Activated CD8-positive, alpha-beta memory T cell treated with anti-CD3 and anti-CD28 coated beads, Interleukin-2, amount 50 U/mL, for 48 hours (primary cell): ENCODE data around the gene MTCH1.
"Not testable (repeated sequence)": the region's sequence is repeated elsewhere in the genome, so short reads cannot be mapped to it uniquely, and the experiment has no call there.

ENCODE experiments used
- DNase-seq: peaks from one replicate; pipeline ENCODE4 v3.0.0-alpha.2; 2020

Gene MTCH1

DNA sequence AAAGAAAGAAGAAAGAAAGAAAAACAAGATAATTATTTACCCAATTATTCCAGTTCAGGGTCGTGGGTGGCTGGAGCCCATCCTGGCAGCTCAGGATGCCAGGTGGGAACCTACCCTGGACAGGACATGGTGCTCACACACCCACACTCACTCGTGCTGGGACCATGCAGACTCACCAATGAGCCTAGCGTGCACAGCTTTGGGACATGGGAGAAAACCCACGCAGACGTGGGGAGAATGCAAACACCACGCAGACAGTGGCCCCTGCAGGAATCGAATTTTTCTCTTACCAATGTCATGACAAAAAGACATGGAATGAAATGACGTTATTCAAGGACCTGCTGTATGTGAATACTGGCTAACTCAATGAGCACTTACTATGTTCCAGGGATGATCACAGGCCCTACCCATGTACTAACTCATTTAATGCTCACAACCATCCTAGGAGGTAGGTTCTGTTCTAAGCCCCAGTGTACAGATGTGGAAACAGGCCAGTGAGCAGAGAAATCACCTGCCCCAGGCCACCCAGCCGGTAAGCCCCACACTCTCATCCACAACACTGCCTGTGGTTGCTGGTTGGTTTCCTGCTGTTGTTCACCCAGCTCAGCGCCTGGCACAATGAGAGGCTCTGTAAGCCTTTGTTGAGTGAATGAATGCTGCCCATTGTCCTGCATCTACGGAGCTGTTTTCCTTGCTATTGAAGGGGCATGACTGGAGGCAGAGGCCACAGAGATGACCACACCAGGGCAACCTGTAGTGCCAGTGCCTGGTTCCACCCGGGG, 38.2 kb downstream of the MTCH1 start:
- peak; percentile 52 for DNase-seq

DNA sequence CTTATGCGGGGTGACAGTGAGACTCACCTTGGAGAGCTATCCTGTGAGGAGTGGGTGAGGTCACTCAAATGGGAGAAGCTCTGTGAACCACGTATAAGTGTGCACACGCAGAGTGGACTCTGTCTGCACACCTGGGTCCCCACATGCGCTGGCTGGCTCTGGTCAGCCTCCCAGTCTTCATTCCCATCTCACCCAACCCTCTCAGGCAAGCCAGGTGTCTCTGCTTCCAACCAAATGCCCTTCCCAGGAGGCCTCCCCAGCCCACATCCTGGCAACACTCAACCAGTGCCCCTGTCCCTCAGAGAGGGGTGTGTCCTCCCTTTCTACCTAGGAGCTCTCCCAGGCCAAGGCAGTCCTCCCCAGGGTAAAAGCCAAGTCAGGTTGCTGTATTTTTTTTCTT, 39.5 kb downstream of the MTCH1 start:
- peak; percentile 44 for DNase-seq

DNA sequence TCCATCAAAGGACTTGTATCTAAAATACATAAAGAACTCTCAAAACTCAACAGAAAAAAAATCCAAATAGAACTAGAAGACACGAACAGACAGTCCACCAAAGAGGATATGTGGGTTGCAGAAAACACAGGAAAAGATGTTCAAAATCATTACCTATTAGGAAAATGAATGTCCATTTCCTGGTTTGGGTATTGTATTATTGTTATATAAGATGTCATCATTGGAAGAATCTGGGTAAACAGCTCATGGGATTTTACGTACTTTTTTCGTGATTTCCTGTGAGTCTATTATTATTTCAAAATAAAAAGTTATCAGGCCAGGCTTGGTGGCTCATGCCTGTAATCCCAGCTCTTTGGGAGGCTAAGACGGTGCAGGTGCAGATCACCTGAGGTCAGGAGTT, 40.7 kb downstream of the MTCH1 start:
- peak; percentile 0 for DNase-seq

DNA sequence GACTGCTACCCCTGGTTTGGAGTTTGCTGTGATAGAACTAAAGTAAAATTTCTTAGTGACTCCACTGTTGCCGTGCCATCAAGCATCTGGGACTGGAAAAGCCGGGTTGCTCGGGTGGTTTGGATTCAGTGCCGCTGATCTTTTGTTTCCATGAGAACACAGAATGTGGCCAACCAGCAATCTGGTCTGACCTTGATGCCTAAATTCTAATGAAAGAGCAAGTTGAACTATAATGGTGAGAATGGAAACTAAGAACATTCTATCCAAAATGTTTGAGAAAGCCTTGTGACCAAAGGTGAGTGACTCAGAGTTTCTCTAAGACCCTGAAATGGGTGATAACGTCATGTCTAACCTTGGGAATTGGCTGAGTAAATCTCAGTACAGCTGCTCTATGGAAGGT, 41.3 kb downstream of the MTCH1 start:
- peak; percentile 39 for DNase-seq

- DNase-seq: peak; percentile 3
Observed at GRCh38 chr6:36942329-36942728, 43.7 kb downstream of the MTCH1 start.

DNA sequence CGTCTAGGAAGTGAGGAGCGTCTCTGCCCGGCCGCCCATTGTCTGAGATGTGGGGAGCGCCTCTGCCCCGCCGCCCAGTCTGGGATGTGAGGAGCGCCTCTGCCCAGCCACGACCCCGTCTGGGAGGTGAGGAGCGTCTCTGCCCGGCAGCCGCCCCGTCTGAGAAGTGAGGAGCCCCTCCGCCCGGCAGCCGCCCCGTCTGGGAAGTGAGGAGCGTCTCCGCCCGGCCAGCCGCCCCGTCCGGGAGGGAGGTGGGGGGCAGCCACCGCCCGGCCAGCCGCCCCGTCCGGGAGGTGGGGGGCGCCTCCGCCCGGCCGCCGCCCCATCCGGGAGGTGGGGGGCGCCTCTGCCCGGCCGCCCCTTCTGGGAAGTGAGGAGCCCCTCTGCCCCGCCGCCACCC, 44.4 kb downstream of the MTCH1 start:
- peak; percentile 25 for DNase-seq

GRCh38 chr6:36940027-36940426, 46.0 kb downstream of the MTCH1 start:
- DNase-seq: no peak

DNA sequence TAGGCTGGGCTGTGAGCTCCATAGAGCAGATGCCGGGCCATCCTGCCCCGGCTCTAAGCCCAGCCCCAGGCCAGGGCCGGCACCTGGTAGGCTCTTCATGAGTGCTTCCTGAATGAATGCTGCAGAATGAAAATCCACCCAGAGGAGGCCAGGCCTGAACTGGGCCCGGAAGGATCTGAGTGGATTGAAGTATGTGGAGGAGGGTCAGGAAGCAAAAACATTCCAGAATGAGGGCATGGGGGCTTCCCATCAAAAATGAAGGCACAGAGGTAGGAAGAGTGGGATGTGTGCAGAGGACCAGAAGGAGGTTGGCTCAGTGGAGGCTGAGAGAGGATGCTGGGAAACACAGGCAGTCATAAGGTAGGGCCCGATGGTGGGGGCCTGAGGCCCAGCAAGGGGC, 47.0 kb downstream of the MTCH1 start:
- DNase-seq: not testable (repeated sequence)

- DNase-seq: no peak
Observed at GRCh38 chr6:36938536-36938935, 47.5 kb downstream of the MTCH1 start.

- DNase-seq: no peak
Observed at GRCh38 chr6:36937896-36938295, 48.1 kb downstream of the MTCH1 start.

DNA sequence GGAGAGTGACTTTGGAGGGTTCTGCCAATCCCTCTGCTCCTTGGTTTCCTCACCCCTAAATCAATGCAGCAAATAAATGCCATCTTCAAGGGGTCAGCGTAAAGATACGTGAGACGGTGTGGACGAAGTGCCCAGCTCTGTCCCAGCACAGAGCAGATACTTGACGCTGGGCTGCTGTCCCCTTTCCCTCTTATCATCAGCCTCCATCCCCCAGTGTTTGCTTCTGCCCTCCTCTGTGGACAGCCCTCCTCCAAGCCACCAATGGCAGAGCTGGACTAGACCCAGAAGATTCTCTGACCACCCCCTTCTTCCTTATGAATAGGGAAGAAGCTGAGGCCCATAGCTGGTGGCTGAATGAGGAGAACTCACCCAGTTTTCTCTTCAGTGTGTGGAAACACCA, 49.2 kb downstream of the MTCH1 start:
- no peak for DNase-seq

- no peak for DNase-seq
Observed at GRCh38 chr6:36934901-36935300, 51.1 kb downstream of the MTCH1 start.

GRCh38 chr6:36933519-36933918, 52.5 kb downstream of the MTCH1 start:
- DNase-seq: peak; percentile 8

DNA sequence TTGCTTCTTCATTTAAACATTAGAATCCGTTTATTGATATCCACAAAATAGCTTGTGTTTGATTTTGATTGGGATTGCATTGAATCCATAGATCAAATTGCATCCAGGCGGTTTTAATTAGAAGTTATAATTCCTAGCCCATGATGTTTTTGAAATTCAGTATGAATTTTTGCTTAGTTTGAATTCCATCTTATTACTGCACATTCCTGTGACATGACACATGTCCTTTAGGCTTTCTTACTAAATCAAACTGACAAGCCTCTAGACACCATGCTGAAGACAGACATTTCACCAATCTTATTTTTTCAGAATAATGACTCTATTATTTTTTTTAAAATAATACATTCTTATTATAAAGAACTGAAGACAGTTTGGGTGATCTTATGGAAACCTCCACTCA, 52.9 kb downstream of the MTCH1 start:
- no peak for DNase-seq

- no peak for DNase-seq
Observed at GRCh38 chr6:36930483-36930882, 55.5 kb downstream of the MTCH1 start.

DNA sequence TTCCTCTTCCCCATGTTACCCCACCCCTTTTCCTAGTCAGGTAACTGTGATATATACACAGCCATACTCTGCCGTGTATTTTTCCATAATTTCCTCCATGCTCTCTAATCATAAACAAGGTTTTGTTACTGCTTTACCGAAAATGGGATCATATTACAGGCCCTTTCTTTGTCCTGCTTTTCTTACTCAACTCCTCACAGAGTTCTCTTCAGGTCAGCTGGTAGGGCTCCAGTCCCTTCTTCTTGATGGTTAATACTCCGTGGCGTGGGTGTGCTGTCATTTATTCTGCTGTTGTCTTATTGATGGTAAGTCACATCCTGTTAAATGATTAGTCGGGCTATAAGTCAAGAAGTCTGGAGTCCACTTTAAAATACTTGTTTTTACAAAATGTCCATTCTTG, 56.4 kb downstream of the MTCH1 start:
- DNase-seq: no peak

- no peak for DNase-seq
Observed at GRCh38 chr6:36929152-36929551, 56.8 kb downstream of the MTCH1 start.

DNA sequence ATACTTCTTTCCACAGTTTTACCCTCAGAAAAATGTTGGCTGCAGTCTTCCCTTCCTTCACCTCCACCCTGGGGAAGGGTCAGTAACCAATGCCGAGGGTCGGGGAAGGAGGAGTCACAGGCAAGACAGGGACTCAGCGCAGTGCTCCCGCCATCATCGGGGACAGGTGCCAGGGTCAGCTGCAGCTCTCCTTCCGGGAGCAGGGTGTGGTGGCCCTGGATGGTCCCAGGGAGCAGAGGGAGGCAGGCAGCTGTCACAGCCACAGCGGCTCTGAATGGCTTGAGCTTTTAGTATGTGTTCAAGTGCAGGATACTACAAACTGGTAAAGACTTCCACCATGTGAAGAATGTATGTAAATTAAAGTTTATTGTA, 57.5 kb downstream of the MTCH1 start:
- no peak for DNase-seq

- no peak for DNase-seq
Observed at GRCh38 chr6:36927691-36928546, 58.1 kb downstream of the MTCH1 start.

- DNase-seq: no peak
Observed at GRCh38 chr6:36926708-36927513, 59.1 kb downstream of the MTCH1 start.

- DNase-seq: no peak
Observed at GRCh38 chr6:36925809-36926208, 60.2 kb downstream of the MTCH1 start.

DNA sequence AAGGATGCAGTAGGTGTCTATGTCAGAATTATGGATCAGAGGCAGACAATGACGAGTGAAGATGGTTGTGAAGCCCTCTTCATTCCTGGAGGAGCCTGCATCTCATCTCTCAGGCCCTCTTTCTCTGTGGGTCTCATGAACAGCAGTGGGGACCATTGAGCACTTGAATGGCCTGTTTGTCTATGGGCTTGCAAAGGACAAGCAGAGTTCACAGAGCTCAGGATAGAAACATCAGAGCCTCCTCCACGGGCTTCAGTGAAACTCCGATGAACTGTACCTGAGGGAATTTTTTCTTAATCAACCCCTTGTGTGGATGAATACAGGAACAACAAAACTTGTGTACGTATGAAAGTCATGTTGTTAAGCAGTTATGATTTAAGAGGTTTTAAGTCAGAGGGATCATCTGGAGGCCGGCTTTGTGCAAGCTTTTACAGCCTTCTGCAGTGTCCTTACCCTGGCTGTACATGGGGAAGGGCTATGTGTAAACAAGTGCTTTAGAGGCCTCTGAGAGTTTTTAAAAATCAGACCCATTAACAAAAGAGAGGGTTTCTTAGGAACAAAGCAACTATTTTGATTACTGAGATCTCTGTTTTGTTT, 61.1 kb downstream of the MTCH1 start:
- no peak for DNase-seq

GRCh38 chr6:36924131-36924530, 61.9 kb downstream of the MTCH1 start:
- no peak for DNase-seq
